Cardiac muscle cell (in vitro differentiated cells and primary cell): Measurements from ENCODE around the gene NRG3. TPM values are rescaled to one million over a fixed set of nuclear protein-coding genes. Genes with fewer than 3 reads are reported as not detected.

ENCODE experiments used
- DNase-seq, 2 donors: peaks; one replicate each; pipeline versions ENCODE4 v3.0.0 to v3.0.0-alpha.2; 2010 to 2017; ENCODE audit warnings: low read depth in 1 of 2, low spot score in 1 of 2
- H3K27ac ChIP-seq: fragments of 200-600 bp; sonication (generic); 2 replicates; pipeline ENCODE4 v1.5.1; 2016
- H3K27me3 ChIP-seq: fragments of 200-600 bp; sonication (generic); 2 replicates; pipeline ENCODE4 v1.6.0; 2016; ENCODE audit warnings: control low read depth
- H3K36me3 ChIP-seq: fragments of 200-600 bp; sonication (generic); 2 replicates; pipeline ENCODE4 v1.5.1; 2016; ENCODE audit warnings: control low read depth
- H3K4me1 ChIP-seq: fragments of 200-600 bp; sonication (generic); 2 replicates; pipeline ENCODE4 v1.8.1; 2017; ENCODE audit warnings: low read depth, mild to moderate bottlenecking, mixed run types
- H3K4me3 ChIP-seq: fragments of 200-600 bp; sonication (generic); 2 replicates; pipeline ENCODE4 v1.5.1; 2016; ENCODE audit warnings: mild to moderate bottlenecking
- H3K9me3 ChIP-seq: fragments of 200-600 bp; sonication (generic); 2 replicates; pipeline ENCODE4 v1.5.1; 2017; ENCODE audit warnings: low read depth, mild to moderate bottlenecking, control low read depth
- CTCF ChIP-seq: IDR thresholded peaks from 2 replicates; pipeline ENCODE4 v1.5.1; 2012; ENCODE audit warnings: low read depth, mild to moderate bottlenecking, low read length
- polyA plus RNA-seq: library from polyadenylated mRNA; unstranded; fragments of >200 nt; fragmentation: Nextera tagmentation; extraction: Ambion mirVana; gene quantifications from 2 replicates; pipeline ENCODE4 v1.2.1, GENCODE V29; 2016
- total RNA-seq: library from RNA; depleted of rRNA; stranded (reverse); fragments of >200 nt; gene quantifications from 2 replicates; pipeline ENCODE4 v1.2.3, GENCODE V29; 2016

Gene NRG3
- total and polyA plus RNA-seq, 2 experiments from 2014 or later: 0.48 to 0.55 TPM

GRCh38 chr10:82383350-82383749 lies 508.4 kb downstream of the NRG3 start:
- no peak overlapping the region for H3K27ac ChIP-seq
- no peak for TF ChIP-seq CTCF

GRCh38 chr10:82390866-82391658 lies 516.1 kb downstream of the NRG3 start:
- Histone ChIP-seq H3K4me3 (no peak overlapping the region), H3K4me1 (no peaks in the 10 kb centered on the region), H3K9me3 (no peaks in the 10 kb centered on the region), H3K27ac (no peak overlapping the region), H3K36me3 (no peaks in the 10 kb centered on the region), H3K27me3 (no peaks in the 10 kb centered on the region)
- DNase-seq: no peak
- TF ChIP-seq CTCF: no peak

More at GRCh38 chr10:82383350-82383749, 508.4 kb downstream of the NRG3 start:
- no peaks in the 10 kb centered on the region for H3K9me3 ChIP-seq
- H3K4me3 ChIP-seq: no peak overlapping the region
- no peaks in the 10 kb centered on the region for H3K4me1 ChIP-seq
- H3K36me3 ChIP-seq: no peaks in the 10 kb centered on the region
- no peak for DNase-seq
- no peaks in the 10 kb centered on the region for H3K27me3 ChIP-seq

- H3K36me3 ChIP-seq: no peaks in the 10 kb centered on the region
- no peaks in the 10 kb centered on the region for H3K9me3 ChIP-seq
- TF ChIP-seq CTCF: no peak
- no peaks in the 10 kb centered on the region for H3K27me3 ChIP-seq
- H3K4me1 ChIP-seq: no peaks in the 10 kb centered on the region
- H3K4me3 ChIP-seq: no peak overlapping the region
- no peak for DNase-seq
- no peak overlapping the region for H3K27ac ChIP-seq
Observed at GRCh38 chr10:82391971-82392370, 517.0 kb downstream of the NRG3 start.

- Histone ChIP-seq H3K4me1 (peaks cover 1% of the 10 kb centered on the region), H3K36me3 (no peaks in the 10 kb centered on the region), H3K27ac (no peak overlapping the region), H3K4me3 (no peak overlapping the region), H3K9me3 (no peaks in the 10 kb centered on the region), H3K27me3 (no peaks in the 10 kb centered on the region)
- no peak for DNase-seq
- no peak for TF ChIP-seq CTCF
Observed at GRCh38 chr10:82392533-82392932, 517.5 kb downstream of the NRG3 start.

GRCh38 chr10:82394122-82394521 lies 519.1 kb downstream of the NRG3 start:
- no peak overlapping the region for H3K4me3 ChIP-seq
- H3K36me3 ChIP-seq: no peaks in the 10 kb centered on the region
- peaks cover 11% of the 10 kb centered on the region for H3K4me1 ChIP-seq
- no peak overlapping the region for H3K27ac ChIP-seq
- H3K9me3 ChIP-seq: no peaks in the 10 kb centered on the region
- no peak for TF ChIP-seq CTCF
- no peaks in the 10 kb centered on the region for H3K27me3 ChIP-seq
- DNase-seq: peak in 1 of 2 donors; percentile 3
